ENCODE data around the gene DGAT2.

Gene DGAT2

GRCh38 chr11:75836417-75836816 lies 67.8 kb downstream of the DGAT2 start:
- DNase-seq, result no peak

DNA sequence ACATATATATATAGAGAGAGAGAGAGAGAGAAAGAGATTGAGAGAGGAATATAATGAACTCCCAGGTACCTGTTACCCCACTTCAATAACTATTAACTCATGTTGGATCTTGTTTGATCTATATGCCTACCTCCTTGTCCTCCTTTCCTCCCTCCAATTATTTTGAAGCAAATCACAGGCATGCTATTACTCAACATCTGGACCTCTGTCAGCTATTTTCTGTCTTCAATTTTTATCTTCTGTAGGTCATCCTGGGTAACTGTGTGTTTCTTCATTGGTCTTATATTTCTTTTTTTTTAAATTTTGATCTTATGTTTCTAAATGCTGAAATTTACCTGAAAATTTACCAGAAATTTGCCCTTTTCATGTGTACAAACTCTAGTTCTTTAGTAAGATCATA lies 71.3 kb downstream of the DGAT2 start:
- no peak for DNase-seq

- no peak for DNase-seq
Observed at GRCh38 chr11:75840522-75840921, 71.9 kb downstream of the DGAT2 start.

DNA sequence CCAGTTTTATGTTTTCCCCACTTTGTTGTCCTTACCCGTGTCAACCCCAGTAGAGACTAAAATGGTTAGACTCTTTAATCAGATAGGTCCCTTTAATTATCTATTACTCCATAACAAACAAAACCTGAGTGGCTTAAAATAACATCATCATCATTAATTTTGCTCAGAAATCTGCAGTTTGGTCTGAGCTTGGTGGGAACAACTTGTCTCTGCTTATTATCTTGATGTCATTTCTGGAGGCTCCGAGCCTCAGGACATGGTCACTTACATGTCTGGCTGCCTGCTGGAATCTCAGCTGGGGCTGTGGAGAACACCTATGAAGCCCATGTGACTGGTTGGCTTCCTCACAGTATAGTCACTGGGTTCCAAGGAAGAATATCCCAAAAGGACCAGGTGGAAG lies 73.2 kb downstream of the DGAT2 start:
- no peak for DNase-seq

- DNase-seq, result no peak
Observed at GRCh38 chr11:75845324-75845723, 76.7 kb downstream of the DGAT2 start.

DNA sequence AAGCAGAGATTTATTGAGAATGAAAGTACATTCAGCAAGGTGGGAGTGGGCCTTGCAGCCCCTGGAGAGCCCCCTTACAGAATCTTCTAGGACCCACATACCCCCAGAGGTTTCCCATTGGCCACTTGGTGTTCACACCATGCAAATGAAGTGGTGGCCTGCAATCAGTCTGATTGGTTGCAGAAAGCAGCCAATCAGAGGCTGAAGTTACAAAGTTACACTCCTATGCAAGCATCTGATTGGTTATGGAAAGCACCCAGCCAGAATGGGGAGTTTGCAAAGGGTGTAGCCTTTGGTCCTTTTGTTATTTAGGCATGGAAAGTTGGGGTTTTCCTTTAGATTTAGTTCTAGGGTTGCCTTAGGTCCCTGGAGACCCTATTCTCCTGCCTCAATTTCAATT lies 81.3 kb downstream of the DGAT2 start:
- no peak for DNase-seq

- DNase-seq, result no peak
Observed at GRCh38 chr11:75850787-75851186, 82.2 kb downstream of the DGAT2 start.
